Epithelial cell of esophagus (primary cell): ENCODE results near the gene NRROS.
A peak's percentile ranks its signal among the peaks of the same experiment; 100 is the strongest.

Experiments used
- DNase-seq: peaks from one replicate; pipeline ENCODE4 v3.0.0; 2010; ENCODE audit warnings: low read depth
- H3K4me3 ChIP-seq: 2 replicates; pipeline ENCODE4 v1.5.1; 2011; ENCODE audit warnings: mild to moderate bottlenecking, low read length, control low read depth
- TF ChIP-seq, protein P1 (sequence below): IDR thresholded peaks from 2 replicates; pipeline ENCODE4 v1.5.1; 2011; ENCODE audit warnings: low read depth, mild to moderate bottlenecking, low read length, control low read depth, inconsistent platforms; ENCODE audit not compliant: insufficient read depth; ENCODE audit errors: missing control alignments

The NRROS gene

DNA sequence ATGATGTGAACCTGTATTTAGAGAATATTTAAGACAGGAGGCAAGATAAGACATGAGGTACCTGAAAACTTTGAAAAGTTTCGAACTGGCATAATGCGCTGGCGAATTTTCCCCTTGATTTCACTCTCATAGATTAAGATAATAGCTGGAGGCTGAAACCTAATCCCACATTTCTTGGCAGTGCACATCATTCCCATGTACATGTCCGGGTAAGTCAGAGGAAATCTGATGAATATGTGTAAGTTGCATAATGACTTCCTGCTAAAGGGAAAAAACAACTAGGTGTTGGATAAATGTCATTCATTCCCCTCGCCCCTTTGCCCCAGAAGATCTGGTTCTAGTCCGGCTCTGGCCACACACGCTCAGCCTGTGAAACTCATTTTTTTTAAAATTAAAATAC is 69.0 kb downstream of the NRROS start:
- DNase-seq = peak; percentile 85
- TF ChIP-seq, protein P1, sequence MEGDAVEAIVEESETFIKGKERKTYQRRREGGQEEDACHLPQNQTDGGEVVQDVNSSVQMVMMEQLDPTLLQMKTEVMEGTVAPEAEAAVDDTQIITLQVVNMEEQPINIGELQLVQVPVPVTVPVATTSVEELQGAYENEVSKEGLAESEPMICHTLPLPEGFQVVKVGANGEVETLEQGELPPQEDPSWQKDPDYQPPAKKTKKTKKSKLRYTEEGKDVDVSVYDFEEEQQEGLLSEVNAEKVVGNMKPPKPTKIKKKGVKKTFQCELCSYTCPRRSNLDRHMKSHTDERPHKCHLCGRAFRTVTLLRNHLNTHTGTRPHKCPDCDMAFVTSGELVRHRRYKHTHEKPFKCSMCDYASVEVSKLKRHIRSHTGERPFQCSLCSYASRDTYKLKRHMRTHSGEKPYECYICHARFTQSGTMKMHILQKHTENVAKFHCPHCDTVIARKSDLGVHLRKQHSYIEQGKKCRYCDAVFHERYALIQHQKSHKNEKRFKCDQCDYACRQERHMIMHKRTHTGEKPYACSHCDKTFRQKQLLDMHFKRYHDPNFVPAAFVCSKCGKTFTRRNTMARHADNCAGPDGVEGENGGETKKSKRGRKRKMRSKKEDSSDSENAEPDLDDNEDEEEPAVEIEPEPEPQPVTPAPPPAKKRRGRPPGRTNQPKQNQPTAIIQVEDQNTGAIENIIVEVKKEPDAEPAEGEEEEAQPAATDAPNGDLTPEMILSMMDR = no peak
- H3K4me3 ChIP-seq = no peak overlapping the region
